ENCODE results near the gene CLN6.

- TF ChIP-seq POLR2AphosphoS5 (IDR thresholded peaks at IDR 0.05; ENCODE audit: low read depth, low read length) (no peak), POLR2A (IDR thresholded peaks at IDR 0.05; ENCODE audit: low read depth, low read length) (no peak), SPI1 (IDR thresholded peaks at IDR 0.05; ENCODE audit: low read depth, low read length) (no peak), PAX5 (IDR thresholded peaks at IDR 0.05; ENCODE audit: insufficient read depth, low read length, severe bottlenecking) (no peak), TAF1 (IDR thresholded peaks at IDR 0.05; ENCODE audit: low read depth, low read length) (no peak), POU2F2 (IDR thresholded peaks at IDR 0.05; ENCODE audit: low read depth, low read length) (no peak)
These were observed 25.2 kb downstream of the CLN6 start for GRCh38 chr15:68204361-68204760.
